ENCODE data around the gene OASL. TPM values are rescaled to one million over a fixed set of nuclear protein-coding genes. Genes with fewer than 3 reads are reported as not detected.

Gene OASL
- total RNA-seq, 1 donor from 2014 or later: 0.27 TPM

GRCh38 chr12:120996133-120996746, 42.8 kb downstream of the OASL start:
- intact Hi-C loops (cut with DNase I): no loop called here
- DNase-seq (ENCODE audit: low spot score): no peak

DNA sequence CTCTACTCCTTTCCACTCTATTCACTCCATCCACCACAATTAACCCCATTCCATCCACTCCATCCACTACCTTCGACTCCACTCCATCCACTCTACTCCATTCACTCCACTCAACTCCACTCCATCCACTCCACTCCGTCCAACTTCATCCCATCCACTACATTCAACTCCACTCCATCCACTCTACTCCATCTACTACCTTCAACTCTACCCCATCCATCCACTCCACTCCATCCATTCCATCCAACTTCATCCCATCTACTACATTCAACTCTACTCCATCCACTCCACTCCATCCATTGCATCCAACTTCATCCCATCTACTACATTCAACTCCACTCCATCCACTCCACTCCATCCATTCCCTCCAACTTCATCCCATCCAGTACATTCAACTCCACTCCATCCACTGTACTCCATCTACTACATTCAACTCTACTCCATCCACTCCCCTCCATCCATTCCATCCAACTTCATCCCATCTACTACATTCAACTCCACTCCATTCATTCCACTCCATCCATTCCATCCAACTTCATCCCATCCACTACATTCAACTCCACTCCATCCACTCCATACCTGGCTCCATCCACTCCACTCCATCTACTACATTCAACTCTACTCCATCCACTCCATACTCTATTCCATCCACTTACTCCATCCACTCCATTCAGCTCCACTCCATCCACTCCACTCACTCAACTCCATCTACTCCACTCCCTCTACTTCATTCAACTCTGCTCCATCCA, 44.3 kb downstream of the OASL start:
- DNase-seq (ENCODE audit: low spot score): no peak
- intact Hi-C loops (cut with DNase I): no loop called here

GRCh38 chr12:120994059-120994458, 45.0 kb downstream of the OASL start:
- intact Hi-C loops (cut with DNase I): no loop called here
- DNase-seq (ENCODE audit: low spot score): no peak

GRCh38 chr12:120993496-120993895, 45.5 kb downstream of the OASL start:
- intact Hi-C loops (cut with DNase I): no loop called here
- DNase-seq (ENCODE audit: low spot score): no peak

- intact Hi-C loops (cut with DNase I): no loop called here
- DNase-seq (ENCODE audit: low spot score): no peak
These were observed 46.1 kb downstream of the OASL start for GRCh38 chr12:120992989-120993388.

- DNase-seq (ENCODE audit: low spot score): no peak
- intact Hi-C loops (cut with DNase I): no loop called here
These were observed 47.1 kb downstream of the OASL start for GRCh38 chr12:120991965-120992364.

DNA sequence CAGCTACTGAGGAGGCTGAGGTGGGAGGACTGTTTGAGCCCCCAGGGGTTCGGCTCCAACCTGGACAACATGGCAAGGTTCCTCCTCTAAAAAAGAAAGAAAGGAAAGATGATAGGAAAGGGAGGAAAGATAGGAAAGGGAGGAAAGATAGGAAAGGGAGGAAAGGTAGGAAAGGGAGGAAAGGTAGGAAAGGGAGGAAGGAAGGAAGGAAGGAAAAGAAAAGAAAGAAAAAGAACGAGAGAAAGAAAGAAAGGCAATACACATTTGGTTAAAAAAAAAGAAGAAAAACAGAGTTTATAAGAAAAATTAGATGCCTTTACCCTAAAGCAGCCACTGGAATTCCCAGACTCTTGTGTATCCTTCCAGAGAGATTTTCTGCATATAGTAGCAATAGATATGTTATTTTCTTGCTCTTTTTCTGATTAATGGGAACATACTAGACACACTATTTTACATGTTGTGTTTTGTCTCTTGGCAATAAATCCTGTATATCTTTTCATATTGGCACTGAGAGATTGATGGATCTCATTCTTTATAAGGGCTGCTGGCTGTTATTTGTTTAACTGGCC, 48.5 kb downstream of the OASL start:
- intact Hi-C loops (cut with DNase I): no loop called here
- no peak for DNase-seq (ENCODE audit: low spot score)

DNA sequence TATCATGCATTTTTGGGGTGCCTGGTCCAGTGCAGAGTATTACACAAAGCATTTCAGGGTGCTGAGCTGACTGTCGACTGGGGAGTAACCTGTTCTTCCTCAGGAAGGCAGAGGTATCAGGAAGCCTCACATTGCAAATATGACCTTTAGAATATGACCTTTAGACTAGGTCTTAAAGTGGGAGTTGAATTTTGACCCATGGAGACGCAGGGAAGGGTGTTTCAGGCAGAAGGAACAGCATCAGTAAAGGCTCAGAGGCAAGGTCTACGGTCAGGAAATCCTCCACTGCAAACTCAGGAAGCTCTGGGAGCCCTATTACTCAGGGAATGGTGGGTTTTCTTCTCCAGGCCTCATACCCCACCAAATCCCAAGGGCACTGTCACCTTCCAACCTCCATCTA, 49.4 kb downstream of the OASL start:
- intact Hi-C loops (cut with DNase I): no loop called here
- no peak for DNase-seq (ENCODE audit: low spot score)

DNA sequence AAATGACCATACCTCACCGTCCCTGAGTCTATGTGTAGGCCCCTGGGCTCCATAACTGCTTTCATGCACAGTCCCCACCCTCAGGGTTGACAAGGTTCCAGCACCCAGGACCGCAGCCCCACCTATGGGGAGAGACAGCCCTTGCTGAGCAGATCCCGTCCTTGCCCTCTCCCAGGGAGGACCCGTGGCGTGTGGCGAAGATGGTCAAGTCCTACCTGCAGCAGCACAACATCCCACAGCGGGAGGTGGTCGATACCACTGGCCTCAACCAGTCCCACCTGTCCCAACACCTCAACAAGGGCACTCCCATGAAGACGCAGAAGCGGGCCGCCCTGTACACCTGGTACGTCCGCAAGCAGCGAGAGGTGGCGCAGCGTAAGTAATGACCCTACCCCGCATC, 50.4 kb downstream of the OASL start:
- intact Hi-C loops (cut with DNase I): no loop called here
- DNase-seq (ENCODE audit: low spot score): no peak

- intact Hi-C loops (cut with DNase I): no loop called here
- no peak for DNase-seq (ENCODE audit: low spot score)
These were observed 50.8 kb downstream of the OASL start for GRCh38 chr12:120988234-120988633.

- intact Hi-C loops (cut with DNase I): no loop called here
- no peak for DNase-seq (ENCODE audit: low spot score)
These were observed 54.6 kb downstream of the OASL start for GRCh38 chr12:120984351-120984898.

DNA sequence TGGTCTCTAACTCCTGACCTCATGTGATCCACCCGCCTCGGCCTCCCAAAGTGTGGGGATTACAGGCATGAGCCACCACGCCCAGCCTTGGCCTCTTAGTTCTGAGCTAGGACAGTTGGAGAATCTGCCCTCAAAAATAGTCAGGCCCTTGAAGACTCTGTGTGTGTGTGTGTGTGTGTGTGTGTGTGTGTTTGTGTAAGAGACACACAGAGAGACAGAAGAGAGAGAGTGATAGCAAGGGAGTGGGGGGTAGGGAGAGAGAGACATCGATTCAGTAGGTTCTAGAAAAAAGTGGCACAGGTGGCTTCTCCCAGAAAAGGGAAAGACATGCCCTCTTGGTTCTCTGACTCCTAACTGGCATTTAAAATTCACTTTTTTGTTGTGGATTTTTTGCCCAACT, 55.3 kb downstream of the OASL start:
- no peak for DNase-seq (ENCODE audit: low spot score)
- intact Hi-C loops (cut with DNase I): no loop called here

GRCh38 chr12:120982659-120983058, 56.4 kb downstream of the OASL start:
- intact Hi-C loops (cut with DNase I): no loop called here
- DNase-seq (ENCODE audit: low spot score): no peak

DNA sequence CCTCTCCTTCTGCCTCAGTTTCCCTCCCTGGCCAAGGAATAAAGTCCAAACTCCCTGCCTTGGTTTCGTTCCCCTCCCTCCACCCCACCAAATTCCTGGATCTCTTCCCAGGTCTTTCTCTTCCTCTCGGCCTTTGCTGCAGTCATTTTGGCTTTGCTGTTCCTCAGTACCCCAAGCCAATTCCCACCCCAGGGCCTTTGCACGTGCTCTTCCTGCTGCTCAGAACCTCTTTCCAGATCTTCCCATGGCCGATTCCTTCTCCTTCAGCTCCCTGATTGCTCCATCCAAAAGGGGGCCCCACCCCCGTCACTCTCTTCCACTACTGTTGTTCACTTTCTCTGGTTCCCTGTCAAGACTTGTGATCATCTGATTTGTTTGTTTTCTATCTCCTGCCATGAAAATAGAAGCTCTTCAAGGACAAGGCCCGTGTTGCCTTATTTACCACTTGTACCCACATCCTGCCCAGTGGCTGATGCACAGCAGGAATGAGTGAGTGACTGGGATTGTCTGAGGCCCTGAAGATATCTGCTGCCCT, 57.6 kb downstream of the OASL start:
- no peak for DNase-seq (ENCODE audit: low spot score)
- intact Hi-C loops (cut with DNase I): no loop called here

DNA sequence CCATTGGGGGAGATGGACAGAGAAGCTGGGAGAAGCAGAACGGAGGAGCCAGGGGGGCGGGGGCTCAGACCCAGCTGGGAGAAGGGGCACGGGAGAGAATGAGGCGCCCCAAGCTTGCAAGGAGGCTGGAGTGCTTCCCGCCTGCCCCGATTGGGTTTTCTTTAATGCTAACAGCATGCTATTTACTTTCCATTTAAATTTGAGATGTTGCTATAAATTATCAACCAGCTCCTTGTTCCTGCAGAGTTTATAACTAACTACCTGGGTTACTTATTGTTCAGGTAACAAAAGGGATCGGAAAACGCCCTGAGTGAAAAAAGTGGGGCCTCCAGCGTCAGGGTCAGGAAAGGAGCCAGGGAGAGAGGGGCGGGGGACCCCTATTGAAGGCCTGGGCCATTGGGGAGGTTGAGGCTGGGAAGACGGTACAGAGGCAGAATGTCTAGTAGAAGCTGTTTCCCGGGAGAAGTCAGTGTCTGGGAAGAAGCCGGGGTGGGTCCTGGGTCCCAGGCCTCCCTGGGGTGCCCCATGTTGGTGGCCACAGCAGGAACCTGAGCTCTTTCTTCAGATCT, 58.2 kb downstream of the OASL start:
- no peak for DNase-seq (ENCODE audit: low spot score)
- intact Hi-C loops (cut with DNase I): no loop called here

DNA sequence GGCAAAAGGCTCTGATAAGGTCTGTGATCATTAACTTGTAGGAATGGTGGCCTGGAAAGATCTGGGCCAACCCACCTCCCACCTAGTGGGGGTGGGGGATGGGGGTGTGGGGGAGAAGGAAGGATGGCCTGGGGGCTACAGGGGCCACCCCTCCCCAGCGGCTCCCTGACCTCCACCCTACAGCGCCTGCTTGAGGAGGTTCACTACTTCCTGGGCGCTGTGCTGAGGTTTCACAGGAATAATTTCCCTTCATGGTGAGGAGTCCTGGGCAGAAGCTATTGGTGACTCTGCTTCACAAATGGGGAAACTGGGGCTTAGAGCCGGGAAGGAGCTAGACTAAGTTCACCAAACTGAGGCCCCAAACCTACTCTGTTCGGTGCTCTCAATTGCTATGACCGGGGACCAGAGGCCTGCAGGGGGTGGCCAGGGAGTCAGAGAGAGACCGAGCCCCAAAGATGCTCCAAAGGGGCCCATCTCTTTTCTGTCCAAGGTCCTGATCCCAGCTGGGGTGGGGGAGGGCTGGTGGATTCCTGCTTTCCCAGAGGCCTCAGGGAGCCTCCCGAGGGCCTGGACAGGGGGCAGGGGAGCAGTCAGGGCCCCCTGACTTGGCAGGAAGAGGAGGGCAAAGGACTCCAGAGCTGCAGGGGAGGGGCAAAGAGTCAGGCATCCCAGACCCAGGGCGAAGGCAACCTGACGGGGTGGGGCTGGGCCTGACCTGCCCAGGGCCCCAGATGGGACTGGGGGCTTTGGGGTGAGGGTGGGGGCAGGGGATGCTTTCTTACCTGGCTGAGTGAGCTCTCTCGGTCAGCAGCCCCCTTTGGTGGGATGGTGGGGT, 59.0 kb downstream of the OASL start:
- intact Hi-C loops (cut with DNase I): no loop called here

GRCh38 chr12:120979220-120979861, 59.7 kb downstream of the OASL start:
- intact Hi-C loops (cut with DNase I): no loop called here
- DNase-seq (ENCODE audit: low spot score): no peak

More for the DNA sequence above, 59.0 kb downstream of the OASL start:
- DNase-seq (ENCODE audit: low spot score): no peak

- intact Hi-C loops (cut with DNase I): no loop called here
These were observed 60.5 kb downstream of the OASL start, which contains the start of gene HNF1A for GRCh38 chr12:120978296-120979219. HNF1A (plus strand) TSS chr12:120978543; CDS start chr12:120978769, 226 bp downstream.

More at GRCh38 chr12:120978296-120979219, 60.5 kb downstream of the OASL start, which contains the start of gene HNF1A:
- no peak for DNase-seq (ENCODE audit: low spot score)

Measured in cardiac septum (tissue), 1 donor.